ENCODE measurements around the gene NTSR2. TPM values are rescaled to one million over a fixed set of nuclear protein-coding genes. Genes with fewer than 3 reads are reported as not detected.

The NTSR2 gene
- polyA plus RNA-seq, 1 donor: not detected

- H3K4me1 ChIP-seq (ENCODE audit: control insufficient read depth, insufficient read depth, low read length): no peaks in the 10 kb centered on the region
- H3K27me3 ChIP-seq (ENCODE audit: control insufficient read depth, insufficient read depth, low read length): peaks cover 2% of the 10 kb centered on the region
- no peak for DNase-seq
- H3K9me3 ChIP-seq (ENCODE audit: control insufficient read depth, low read depth, low read length): peaks cover 3% of the 10 kb centered on the region
- H3K36me3 ChIP-seq (ENCODE audit: control insufficient read depth, insufficient read depth, low read length): no peaks in the 10 kb centered on the region
- no peak overlapping the region for H3K4me3 ChIP-seq (ENCODE audit: low read length)
- WGBS (ENCODE audit: insufficient coverage, low lambda C conversion rate): no CpG with 5 or more reads among the region's 11 CpGs
- no peak overlapping the region for H3K27ac ChIP-seq (ENCODE audit: low read length)
These were observed 12.8 kb downstream of the NTSR2 start for GRCh38 chr2:11657195-11657594.

- H3K9me3 ChIP-seq (ENCODE audit: control insufficient read depth, low read depth, low read length): no peaks in the 10 kb centered on the region
- WGBS (ENCODE audit: insufficient coverage, low lambda C conversion rate): no CpG with 5 or more reads among the region's 31 CpGs
- no peaks in the 10 kb centered on the region for H3K36me3 ChIP-seq (ENCODE audit: control insufficient read depth, insufficient read depth, low read length)
- peak in 1 of 2 donors; percentile 44 for DNase-seq
- peaks cover 2% of the 10 kb centered on the region for H3K27me3 ChIP-seq (ENCODE audit: control insufficient read depth, insufficient read depth, low read length)
- no peak overlapping the region for H3K27ac ChIP-seq (ENCODE audit: low read length)
- no peak overlapping the region for H3K4me3 ChIP-seq (ENCODE audit: low read length)
- H3K4me1 ChIP-seq (ENCODE audit: control insufficient read depth, insufficient read depth, low read length): no peaks in the 10 kb centered on the region
These were observed 13.3 kb downstream of the NTSR2 start for GRCh38 chr2:11656671-11657101.

GRCh38 chr2:11656252-11656651 is 13.7 kb downstream of the NTSR2 start:
- 100% methylated on average over 1 of the region's 1 CpG for whole genome bisulfite sequencing (ENCODE audit: insufficient coverage, low lambda C conversion rate)
- Histone ChIP-seq H3K27me3 (ENCODE audit: control insufficient read depth, insufficient read depth, low read length) (peaks cover 2% of the 10 kb centered on the region), H3K4me1 (ENCODE audit: control insufficient read depth, insufficient read depth, low read length) (no peaks in the 10 kb centered on the region), H3K9me3 (ENCODE audit: control insufficient read depth, low read depth, low read length) (no peaks in the 10 kb centered on the region), H3K4me3 (ENCODE audit: low read length) (no peak overlapping the region), H3K36me3 (ENCODE audit: control insufficient read depth, insufficient read depth, low read length) (no peaks in the 10 kb centered on the region), H3K27ac (ENCODE audit: low read length) (no peak overlapping the region)
- DNase-seq: no peak

GRCh38 chr2:11655495-11655894 is 14.5 kb downstream of the NTSR2 start:
- WGBS (ENCODE audit: insufficient coverage, low lambda C conversion rate): 60% methylated on average over 1 of the region's 4 CpGs
- DNase-seq: no peak
- no peaks in the 10 kb centered on the region for H3K9me3 ChIP-seq (ENCODE audit: control insufficient read depth, low read depth, low read length)

GRCh38 chr2:11652553-11652952 is 17.4 kb downstream of the NTSR2 start:
- no peaks in the 10 kb centered on the region for H3K9me3 ChIP-seq (ENCODE audit: control insufficient read depth, low read depth, low read length)
- no peak overlapping the region for H3K4me3 ChIP-seq (ENCODE audit: low read length)
- H3K27ac ChIP-seq (ENCODE audit: low read length): no peak overlapping the region
- H3K27me3 ChIP-seq (ENCODE audit: control insufficient read depth, insufficient read depth, low read length): peaks cover 4% of the 10 kb centered on the region
- no peaks in the 10 kb centered on the region for H3K4me1 ChIP-seq (ENCODE audit: control insufficient read depth, insufficient read depth, low read length)
- no peak for DNase-seq
- 93% methylated on average over 2 of the region's 3 CpGs for WGBS (ENCODE audit: insufficient coverage, low lambda C conversion rate)
- no peaks in the 10 kb centered on the region for H3K36me3 ChIP-seq (ENCODE audit: control insufficient read depth, insufficient read depth, low read length)

More at GRCh38 chr2:11655495-11655894, 14.5 kb downstream of the NTSR2 start:
- H3K4me1 ChIP-seq (ENCODE audit: control insufficient read depth, insufficient read depth, low read length): no peaks in the 10 kb centered on the region
- peaks cover 2% of the 10 kb centered on the region for H3K27me3 ChIP-seq (ENCODE audit: control insufficient read depth, insufficient read depth, low read length)
- H3K4me3 ChIP-seq (ENCODE audit: low read length): no peak overlapping the region
- no peak overlapping the region for H3K27ac ChIP-seq (ENCODE audit: low read length)
- H3K36me3 ChIP-seq (ENCODE audit: control insufficient read depth, insufficient read depth, low read length): no peaks in the 10 kb centered on the region

- H3K36me3 ChIP-seq (ENCODE audit: control insufficient read depth, insufficient read depth, low read length): no peaks in the 10 kb centered on the region
- no peak overlapping the region for H3K27ac ChIP-seq (ENCODE audit: low read length)
- H3K4me3 ChIP-seq (ENCODE audit: low read length): no peak overlapping the region
- 80% methylated on average over 1 of the region's 5 CpGs for WGBS (ENCODE audit: insufficient coverage, low lambda C conversion rate)
- no peaks in the 10 kb centered on the region for H3K9me3 ChIP-seq (ENCODE audit: control insufficient read depth, low read depth, low read length)
- no peaks in the 10 kb centered on the region for H3K4me1 ChIP-seq (ENCODE audit: control insufficient read depth, insufficient read depth, low read length)
- H3K27me3 ChIP-seq (ENCODE audit: control insufficient read depth, insufficient read depth, low read length): peaks cover 2% of the 10 kb centered on the region
- DNase-seq: no peak
These were observed 18.0 kb downstream of the NTSR2 start for GRCh38 chr2:11651856-11652548.

GRCh38 chr2:11649093-11649492 is 20.9 kb downstream of the NTSR2 start:
- no peaks in the 10 kb centered on the region for H3K36me3 ChIP-seq (ENCODE audit: control insufficient read depth, insufficient read depth, low read length)
- H3K4me1 ChIP-seq (ENCODE audit: control insufficient read depth, insufficient read depth, low read length): no peaks in the 10 kb centered on the region
- WGBS (ENCODE audit: insufficient coverage, low lambda C conversion rate): no CpG with 5 or more reads among the region's 2 CpGs
- no peak overlapping the region for H3K4me3 ChIP-seq (ENCODE audit: low read length)
- H3K9me3 ChIP-seq (ENCODE audit: control insufficient read depth, low read depth, low read length): no peaks in the 10 kb centered on the region
- DNase-seq: no peak
- no peak overlapping the region for H3K27ac ChIP-seq (ENCODE audit: low read length)
- peaks cover 2% of the 10 kb centered on the region for H3K27me3 ChIP-seq (ENCODE audit: control insufficient read depth, insufficient read depth, low read length)

- Histone ChIP-seq H3K36me3 (ENCODE audit: control insufficient read depth, insufficient read depth, low read length) (no peaks in the 10 kb centered on the region), H3K27me3 (ENCODE audit: control insufficient read depth, insufficient read depth, low read length) (peaks cover 2% of the 10 kb centered on the region), H3K4me1 (ENCODE audit: control insufficient read depth, insufficient read depth, low read length) (no peaks in the 10 kb centered on the region), H3K4me3 (ENCODE audit: low read length) (no peak overlapping the region), H3K9me3 (ENCODE audit: control insufficient read depth, low read depth, low read length) (no peaks in the 10 kb centered on the region), H3K27ac (ENCODE audit: low read length) (no peak overlapping the region)
- DNase-seq: no peak
- WGBS (ENCODE audit: insufficient coverage, low lambda C conversion rate): 100% methylated on average over 2 of the region's 7 CpGs
These were observed 22.0 kb downstream of the NTSR2 start for GRCh38 chr2:11647834-11648600.

- no peaks in the 10 kb centered on the region for H3K4me1 ChIP-seq (ENCODE audit: control insufficient read depth, insufficient read depth, low read length)
- no peak overlapping the region for H3K27ac ChIP-seq (ENCODE audit: low read length)
- H3K36me3 ChIP-seq (ENCODE audit: control insufficient read depth, insufficient read depth, low read length): no peaks in the 10 kb centered on the region
- no peaks in the 10 kb centered on the region for H3K9me3 ChIP-seq (ENCODE audit: control insufficient read depth, low read depth, low read length)
- no peak for DNase-seq
- H3K4me3 ChIP-seq (ENCODE audit: low read length): no peak overlapping the region
- no CpG with 5 or more reads among the region's 3 CpGs for WGBS (ENCODE audit: insufficient coverage, low lambda C conversion rate)
- peaks cover 2% of the 10 kb centered on the region for H3K27me3 ChIP-seq (ENCODE audit: control insufficient read depth, insufficient read depth, low read length)
These were observed 23.5 kb downstream of the NTSR2 start for GRCh38 chr2:11646530-11646929.

GRCh38 chr2:11644293-11644692 is 25.7 kb downstream of the NTSR2 start:
- Histone ChIP-seq H3K36me3 (ENCODE audit: control insufficient read depth, insufficient read depth, low read length) (no peaks in the 10 kb centered on the region), H3K27ac (ENCODE audit: low read length) (no peak overlapping the region), H3K4me1 (ENCODE audit: control insufficient read depth, insufficient read depth, low read length) (no peaks in the 10 kb centered on the region), H3K4me3 (ENCODE audit: low read length) (no peak overlapping the region), H3K27me3 (ENCODE audit: control insufficient read depth, insufficient read depth, low read length) (no peaks in the 10 kb centered on the region), H3K9me3 (ENCODE audit: control insufficient read depth, low read depth, low read length) (no peaks in the 10 kb centered on the region)
- DNase-seq: no peak
- WGBS (ENCODE audit: insufficient coverage, low lambda C conversion rate): 100% methylated on average over 1 of the region's 3 CpGs
